ENCODE data around the gene LRIG1. TPM values are rescaled to one million over a fixed set of nuclear protein-coding genes. Genes with fewer than 3 reads are reported as not detected.

The LRIG1 gene
- total and polyA plus RNA-seq, 9 of the 15 experiments (the other 6 are each of a cell fraction or from before 2014, with no cell fraction given): 0.05 to 0.38 (median 0.13) TPM; not detected in 3

GRCh38 chr3:66413151-66413751 lies 87.6 kb downstream of the LRIG1 start (continued):
- TF ChIP-seq, protein P1, sequence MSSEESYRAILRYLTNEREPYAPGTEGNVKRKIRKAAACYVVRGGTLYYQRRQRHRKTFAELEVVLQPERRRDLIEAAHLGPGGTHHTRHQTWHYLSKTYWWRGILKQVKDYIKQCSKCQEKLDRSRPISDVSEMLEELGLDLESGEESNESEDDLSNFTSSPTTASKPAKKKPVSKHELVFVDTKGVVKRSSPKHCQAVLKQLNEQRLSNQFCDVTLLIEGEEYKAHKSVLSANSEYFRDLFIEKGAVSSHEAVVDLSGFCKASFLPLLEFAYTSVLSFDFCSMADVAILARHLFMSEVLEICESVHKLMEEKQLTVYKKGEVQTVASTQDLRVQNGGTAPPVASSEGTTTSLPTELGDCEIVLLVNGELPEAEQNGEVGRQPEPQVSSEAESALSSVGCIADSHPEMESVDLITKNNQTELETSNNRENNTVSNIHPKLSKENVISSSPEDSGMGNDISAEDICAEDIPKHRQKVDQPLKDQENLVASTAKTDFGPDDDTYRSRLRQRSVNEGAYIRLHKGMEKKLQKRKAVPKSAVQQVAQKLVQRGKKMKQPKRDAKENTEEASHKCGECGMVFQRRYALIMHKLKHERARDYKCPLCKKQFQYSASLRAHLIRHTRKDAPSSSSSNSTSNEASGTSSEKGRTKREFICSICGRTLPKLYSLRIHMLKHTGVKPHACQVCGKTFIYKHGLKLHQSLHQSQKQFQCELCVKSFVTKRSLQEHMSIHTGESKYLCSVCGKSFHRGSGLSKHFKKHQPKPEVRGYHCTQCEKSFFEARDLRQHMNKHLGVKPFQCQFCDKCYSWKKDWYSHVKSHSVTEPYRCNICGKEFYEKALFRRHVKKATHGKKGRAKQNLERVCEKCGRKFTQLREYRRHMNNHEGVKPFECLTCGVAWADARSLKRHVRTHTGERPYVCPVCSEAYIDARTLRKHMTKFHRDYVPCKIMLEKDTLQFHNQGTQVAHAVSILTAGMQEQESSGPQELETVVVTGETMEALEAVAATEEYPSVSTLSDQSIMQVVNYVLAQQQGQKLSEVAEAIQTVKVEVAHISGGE (CRISPR knock-in tag; IDR thresholded peaks at IDR 0.05): no peak
- TF ChIP-seq NONO (IDR thresholded peaks at IDR 0.05; ENCODE audit: low read depth in 2 of 2, low read length in 1 of 2): no peak
- TF ChIP-seq, protein P2, sequence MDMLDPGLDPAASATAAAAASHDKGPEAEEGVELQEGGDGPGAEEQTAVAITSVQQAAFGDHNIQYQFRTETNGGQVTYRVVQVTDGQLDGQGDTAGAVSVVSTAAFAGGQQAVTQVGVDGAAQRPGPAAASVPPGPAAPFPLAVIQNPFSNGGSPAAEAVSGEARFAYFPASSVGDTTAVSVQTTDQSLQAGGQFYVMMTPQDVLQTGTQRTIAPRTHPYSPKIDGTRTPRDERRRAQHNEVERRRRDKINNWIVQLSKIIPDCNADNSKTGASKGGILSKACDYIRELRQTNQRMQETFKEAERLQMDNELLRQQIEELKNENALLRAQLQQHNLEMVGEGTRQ (CRISPR knock-in tag; IDR thresholded peaks at IDR 0.05): no peak
- no peak for TF ChIP-seq CREB1 (IDR thresholded peaks at IDR 0.05)
- no peak for TF ChIP-seq CREB1 (CRISPR knock-in tag; IDR thresholded peaks at IDR 0.05)
